Measurements from ENCODE around the gene SRPX2.
"Not testable (repeated sequence)": the region's sequence is repeated elsewhere in the genome, so short reads cannot be mapped to it uniquely, and the experiment has no call there.

SRPX2 gene

DNA sequence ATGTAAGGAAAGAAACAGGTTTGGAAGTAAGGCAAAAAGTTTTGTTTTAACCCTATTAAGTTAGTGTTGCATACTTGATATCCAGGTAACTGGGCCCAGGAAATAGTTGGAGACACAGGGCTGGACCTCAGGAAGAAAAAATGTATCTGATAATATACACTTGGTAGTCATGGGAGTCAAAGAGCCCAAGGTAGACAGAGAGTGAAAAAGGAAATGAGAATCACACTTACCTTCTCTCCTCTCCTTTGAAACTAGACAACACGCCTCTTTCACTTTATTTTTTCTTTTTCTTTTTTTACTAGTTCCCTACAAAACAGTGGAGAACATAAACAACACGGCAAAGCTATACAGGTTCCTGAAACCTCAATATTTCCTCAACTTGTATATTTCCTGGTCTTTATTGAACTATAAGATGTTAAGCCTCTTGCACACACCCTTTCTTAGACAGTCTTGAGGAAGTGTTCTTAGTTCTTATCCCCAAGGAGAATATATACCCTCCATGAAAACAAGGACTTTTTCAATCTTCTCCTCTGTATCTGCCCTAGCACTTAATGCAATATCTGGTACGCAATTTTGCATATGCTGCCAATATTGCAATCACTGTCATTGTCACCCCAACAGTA, 60.7 kb downstream of the SRPX2 start:
- no peak for DNase-seq

DNA sequence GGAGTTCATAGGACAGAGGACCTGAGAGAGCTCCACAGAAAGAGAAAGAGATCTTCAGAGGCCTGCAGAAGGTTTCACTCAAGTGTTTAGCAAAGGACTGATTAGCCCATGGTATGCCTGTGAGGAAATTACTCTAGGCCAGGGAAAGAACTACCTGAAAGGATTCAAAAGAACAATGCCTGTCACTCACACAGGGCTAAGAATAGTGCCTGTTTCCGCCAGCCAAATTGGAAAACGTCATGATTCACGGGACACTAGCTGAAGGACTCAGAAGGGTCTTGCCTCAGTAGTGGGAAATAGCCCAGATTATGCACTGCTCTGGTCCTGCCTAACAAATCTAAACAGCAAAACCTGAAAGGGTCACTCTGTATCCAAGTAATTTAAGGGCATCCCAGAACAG, 66.8 kb downstream of the SRPX2 start:
- no peak for DNase-seq

DNA sequence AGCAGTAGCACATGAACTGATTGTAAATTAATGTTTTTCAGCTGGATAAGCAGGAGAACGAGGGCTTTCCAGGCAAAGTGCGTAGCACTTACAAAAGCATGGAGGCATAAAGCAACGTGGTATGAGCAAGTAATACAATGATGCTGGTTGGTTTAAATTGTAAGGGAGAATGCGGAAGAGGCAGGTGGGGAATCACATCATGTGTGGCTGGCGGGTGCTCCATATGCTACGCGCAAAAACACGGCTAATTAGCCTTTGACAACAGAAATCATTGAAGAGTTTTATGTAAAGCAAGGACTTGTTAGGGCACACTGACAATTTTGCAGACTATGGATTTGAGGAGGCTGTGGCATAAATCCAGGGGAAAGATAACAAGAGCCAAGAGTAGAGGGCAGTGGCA, 73.4 kb downstream of the SRPX2 start:
- DNase-seq = no peak

DNA sequence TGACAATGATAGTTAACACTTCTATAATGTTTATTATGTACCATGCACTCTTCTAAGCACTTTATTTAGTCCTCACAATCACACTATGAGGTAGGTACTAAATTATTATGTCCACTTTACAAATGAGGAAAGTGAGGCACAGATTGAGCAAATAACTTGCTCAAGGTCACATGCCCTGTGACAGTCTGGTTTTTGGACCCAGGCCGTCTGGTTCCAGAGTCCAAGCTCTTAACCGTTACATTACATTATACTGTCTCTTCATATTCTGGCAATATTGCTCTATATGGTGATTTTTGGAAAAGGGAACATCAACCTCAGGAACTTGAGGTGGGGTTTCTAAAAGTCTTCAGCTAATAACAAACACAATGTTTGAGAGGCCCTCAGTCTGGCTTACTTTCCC, 75.1 kb downstream of the SRPX2 start:
- DNase-seq = no peak

DNA sequence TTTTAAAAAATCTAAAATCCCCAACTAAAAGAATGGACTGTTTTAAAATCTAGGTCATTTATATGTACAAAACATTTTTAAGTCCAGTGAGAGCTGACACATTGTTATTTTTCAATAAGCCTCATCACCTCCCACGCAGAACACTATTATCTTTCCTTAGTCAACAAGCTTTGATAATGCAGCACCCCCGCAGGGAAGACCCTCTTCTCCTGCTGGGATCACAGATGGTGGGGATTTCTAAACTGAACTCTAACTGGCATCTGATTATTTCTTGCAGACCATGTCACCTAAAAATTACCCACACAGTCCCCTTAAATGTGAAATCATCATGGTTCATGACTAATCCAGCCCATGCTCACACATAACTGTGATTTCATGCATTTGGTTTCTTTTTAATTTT, 76.3 kb downstream of the SRPX2 start:
- DNase-seq = no peak

DNA sequence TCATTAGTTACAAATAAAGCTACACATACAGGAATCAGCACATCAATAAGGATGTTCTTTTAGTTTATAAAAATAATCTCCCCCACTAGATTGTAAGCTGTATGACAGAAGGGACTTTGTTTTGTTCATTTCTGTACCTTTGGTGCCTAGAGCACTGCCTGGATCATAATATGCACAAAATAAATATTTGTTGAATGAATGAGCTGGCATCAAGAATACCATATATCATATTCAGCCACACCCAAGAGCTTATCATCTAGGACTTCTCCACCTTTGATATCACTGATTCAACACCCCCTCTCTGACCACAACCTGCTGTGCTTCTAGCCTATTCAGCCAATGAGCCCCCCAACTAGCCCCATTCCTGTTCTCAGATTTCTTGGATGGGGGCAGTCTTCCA, 77.3 kb downstream of the SRPX2 start:
- DNase-seq = no peak

DNA sequence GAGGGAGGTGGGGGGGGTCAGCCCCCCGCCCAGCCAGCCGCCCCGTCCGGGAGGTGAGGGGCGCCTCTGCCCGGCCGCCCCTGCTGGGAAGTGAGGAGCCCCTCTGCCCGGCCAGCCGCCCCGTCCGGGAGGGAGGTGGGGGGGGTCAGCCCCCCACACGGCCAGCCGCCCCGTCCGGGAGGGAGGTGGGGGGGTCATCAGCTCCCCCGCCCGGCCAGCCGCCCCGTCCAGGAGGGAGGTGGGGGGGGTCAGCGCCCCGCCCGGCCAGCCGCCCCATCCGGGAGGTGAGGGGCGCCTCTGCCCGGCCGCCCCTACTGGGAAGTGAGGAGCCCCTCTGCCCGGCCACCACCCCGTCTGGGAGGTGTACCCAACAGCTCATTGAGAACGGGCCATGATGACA, 80.0 kb downstream of the SRPX2 start:
- DNase-seq = not testable (repeated sequence)

All from activated CD8-positive, alpha-beta memory T cell treated with anti-CD3 and anti-CD28 coated beads, Interleukin-2, amount 50 U/mL, for 4 hours (primary cell).